Measurements from ENCODE around the gene RTKN.
"Not testable (repeated sequence)": the region's sequence is repeated elsewhere in the genome, so short reads cannot be mapped to it uniquely, and the experiment has no call there.

DNA sequence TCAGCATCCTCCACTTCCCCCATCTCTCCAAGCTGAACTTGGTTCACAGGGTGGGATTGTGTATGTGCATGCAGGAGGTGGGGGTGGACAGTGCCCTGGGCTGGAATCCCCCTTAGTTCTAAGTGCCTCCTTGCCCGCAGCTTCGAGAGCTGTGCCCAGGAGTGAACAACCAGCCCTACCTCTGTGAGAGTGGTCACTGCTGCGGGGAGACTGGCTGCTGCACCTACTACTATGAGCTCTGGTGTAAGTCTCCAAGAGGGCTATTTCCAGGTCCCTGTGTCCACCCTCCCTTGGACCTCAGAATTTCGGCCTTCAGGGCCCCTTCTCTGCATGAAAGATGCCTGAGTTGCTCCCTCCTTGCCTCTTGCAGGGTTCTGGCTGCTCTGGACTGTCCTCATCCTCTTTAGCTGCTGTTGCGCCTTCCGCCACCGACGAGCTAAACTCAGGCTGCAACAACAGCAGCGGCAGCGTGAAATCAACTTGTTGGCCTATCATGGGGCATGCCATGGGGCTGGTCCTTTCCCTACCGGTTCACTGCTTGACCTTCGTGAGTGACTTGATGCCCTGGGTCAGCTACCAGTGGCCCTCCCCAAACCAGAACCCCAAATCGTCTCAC lies 17.9 kb upstream of the RTKN start:
- not testable (repeated sequence) for TF ChIP-seq EZH2phosphoT487 (IDR thresholded peaks at IDR 0.05; ENCODE audit: insufficient read depth, low read depth); EZH2 (IDR thresholded peaks at IDR 0.05; ENCODE audit: insufficient read depth, poor library complexity, severe bottlenecking)
